CD14-positive monocyte (primary cell): ENCODE results near the gene SLC9A9. TPM values are rescaled to one million over a fixed set of nuclear protein-coding genes. Genes with fewer than 3 reads are reported as not detected.

Source experiments
- DNase-seq, 3 donors: peaks; one replicate each; pipeline ENCODE4 v3.0.0-alpha.2; 2011 to 2022
- H2AFZ ChIP-seq: 2 replicates; pipeline ENCODE4 v1.6.0; 2012; ENCODE audit warnings: mild to moderate bottlenecking, low read depth, low read length, inconsistent platforms; ENCODE audit not compliant: insufficient read depth, poor library complexity, severe bottlenecking
- H3K27ac ChIP-seq, 2 donors: 1 replicate in 1 of 2; 2 replicates in 1 of 2; pipeline ENCODE4 v1.5.1; 2012 to 2013; ENCODE audit warnings: low read length in 2 of 2, control low read depth in 1 of 2, inconsistent platforms in 1 of 2, low read depth in 1 of 2, mild to moderate bottlenecking in 1 of 2
- H3K27me3 ChIP-seq, 2 donors: one replicate each; pipeline versions ENCODE4 v1.6.0 to v1.6.1; 2011 to 2013; ENCODE audit warnings: low read length in 2 of 2; ENCODE audit not compliant: control insufficient read depth in 2 of 2, insufficient read depth in 2 of 2
- H3K36me3 ChIP-seq, 2 donors: replicated peaks in 1 of 2; 1 replicate in 1 of 2; 2 replicates in 1 of 2; pipeline versions ENCODE4 v1.5.1 to v1.6.1; 2012 to 2013; ENCODE audit warnings: low read length in 2 of 2, control low read depth in 1 of 2, inconsistent platforms in 1 of 2, mild to moderate bottlenecking in 1 of 2; ENCODE audit not compliant: insufficient read depth in 2 of 2, control insufficient read depth in 1 of 2
- H3K4me1 ChIP-seq, 2 donors: 1 replicate in 1 of 2; 2 replicates in 1 of 2; pipeline versions ENCODE4 v1.5.1 to v1.6.1; 2012 to 2013; ENCODE audit warnings: low read length in 2 of 2, control low read depth in 1 of 2, inconsistent platforms in 1 of 2, mild to moderate bottlenecking in 1 of 2, moderate library complexity in 1 of 2; ENCODE audit not compliant: insufficient read depth in 2 of 2, control insufficient read depth in 1 of 2
- H3K4me2 ChIP-seq: replicated peaks from 2 replicates; pipeline ENCODE3; 2012; ENCODE audit warnings: low read length, moderate library complexity, mild to moderate bottlenecking; ENCODE audit not compliant: poor library complexity, severe bottlenecking; ENCODE audit errors: extremely low read depth
- H3K4me3 ChIP-seq, 3 experiments: fragments of 200-600 bp in 1 of 3; sonication (generic) in 1 of 3; replicated peaks in 1 of 3; 1 replicate in 2 of 3; 2 replicates in 1 of 3; pipeline ENCODE4 v1.5.1; 2011 to 2013; ENCODE audit warnings: low read length in 3 of 3, mild to moderate bottlenecking in 3 of 3, control low read depth in 2 of 3, low read depth in 2 of 3, inconsistent platforms in 1 of 3, moderate library complexity in 1 of 3
- H3K79me2 ChIP-seq: 2 replicates; pipeline ENCODE4 v1.6.0; 2012; ENCODE audit warnings: mild to moderate bottlenecking, control low read depth, inconsistent platforms, low read length, moderate library complexity; ENCODE audit not compliant: insufficient read depth
- H3K9ac ChIP-seq: 2 replicates; pipeline ENCODE4 v1.6.0; 2017; ENCODE audit warnings: low read length, mild to moderate bottlenecking; ENCODE audit not compliant: insufficient read depth, poor library complexity, severe bottlenecking
- H3K9me3 ChIP-seq, 2 donors: replicated peaks in 1 of 2; 1 replicate in 1 of 2; 2 replicates in 1 of 2; pipeline versions ENCODE4 v1.5.1 to v1.6.1; 2012 to 2013; ENCODE audit warnings: low read length in 2 of 2, control low read depth in 1 of 2; ENCODE audit not compliant: control insufficient read depth in 1 of 2, insufficient read depth in 1 of 2
- H4K20me1 ChIP-seq: 2 replicates; pipeline ENCODE4 v1.6.0; 2012; ENCODE audit warnings: mild to moderate bottlenecking, low read length, control low read depth, moderate library complexity; ENCODE audit not compliant: insufficient read depth
- H3K27ac Mint-ChIP-seq, 7 donors: one replicate each; pipeline ENCODE4 v1.8.0; 2020; ENCODE audit warnings: mild to moderate bottlenecking in 7 of 7, mixed read lengths in 7 of 7, moderate library complexity in 6 of 7, inconsistent platforms in 2 of 7
- H3K27me3 Mint-ChIP-seq, 3 donors: one replicate each; pipeline ENCODE4 v1.8.0; 2021 to 2022; ENCODE audit warnings: low read depth in 3 of 3, mild to moderate bottlenecking in 3 of 3, mixed read lengths in 3 of 3, moderate library complexity in 3 of 3, inconsistent platforms in 1 of 3
- H3K36me3 Mint-ChIP-seq, 2 donors: one replicate each; pipeline ENCODE4 v1.8.0; 2020; ENCODE audit warnings: mixed read lengths in 2 of 2, inconsistent platforms in 1 of 2, mild to moderate bottlenecking in 1 of 2
- H3K4me1 Mint-ChIP-seq: one replicate; pipeline ENCODE4 v1.8.0; 2020; ENCODE audit warnings: mild to moderate bottlenecking, mixed read lengths
- H3K4me3 Mint-ChIP-seq, 2 donors: one replicate each; pipeline ENCODE4 v1.8.0; 2020; ENCODE audit warnings: mild to moderate bottlenecking in 2 of 2, mixed read lengths in 2 of 2, moderate library complexity in 1 of 2
- H3K9me3 Mint-ChIP-seq, 7 donors: one replicate each; pipeline ENCODE4 v1.8.0; 2020 to 2022; ENCODE audit warnings: mixed read lengths in 7 of 7, mild to moderate bottlenecking in 6 of 7, moderate library complexity in 6 of 7, inconsistent platforms in 2 of 7
- WGBS: methylation state at CpG from one replicate; pipeline ENCODE4 v1.1.5; 2013; ENCODE audit warnings: missing lambda C conversion rate; ENCODE audit not compliant: insufficient coverage; 5-methylcytosine and 5-hydroxymethylcytosine counted together
- intact Hi-C, 2 donors: fragments of 100-400 bp; cut with micrococcal nuclease; formaldehyde crosslinking; loops; one replicate each; pipeline versions ENCODE4 v1.15.0 to v1.15.1; 2023
- polyA plus RNA-seq, 3 donors: library from polyadenylated mRNA; depleted of rRNA in 1 of 3; unstranded in 2 of 3; stranded (reverse) in 1 of 3; fragments of 300-500 nt in 2 of 3; fragments of >200 nt in 1 of 3; fragmentation: Illumina TruSeq in 2 of 3; gene quantifications; 1 replicate in 2 of 3; 2 replicates in 1 of 3; pipeline ENCODE4 v1.2.3, GENCODE V29; 2012 to 2021
- TF ChIP-seq, protein P1 (sequence below): fragments of 200-600 bp; IDR thresholded peaks from one replicate; pipeline ENCODE4 v1.8.0; 2022; ENCODE audit warnings: antibody characterized with exemption, mild to moderate bottlenecking

SLC9A9 gene
- polyA plus RNA-seq, 3 donors, result 14.1 to 32.8 (median 27.0) TPM

DNA sequence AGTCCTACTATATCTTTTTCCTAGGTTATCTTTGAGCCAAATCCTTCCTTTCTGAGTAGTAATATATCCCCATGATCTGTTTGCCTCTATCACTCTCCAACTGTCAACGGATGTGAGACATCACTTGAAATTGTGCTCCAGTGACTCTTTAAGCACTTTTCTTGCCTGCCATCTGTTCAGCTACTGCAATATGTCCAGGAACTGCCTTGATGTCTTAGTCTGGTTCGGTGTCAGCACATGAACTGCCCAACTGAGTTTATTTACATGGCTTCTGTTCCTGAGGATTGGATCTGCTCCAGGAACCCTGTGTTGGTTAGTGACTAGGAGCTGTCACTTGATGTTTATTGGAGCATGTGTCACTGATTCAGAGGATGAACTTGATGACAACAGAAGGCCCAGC lies 116.5 kb downstream of the SLC9A9 start:
- Histone ChIP-seq H3K27me3 (no peaks in the 10 kb centered on the region), H2AFZ (no peak overlapping the region), H4K20me1 (peaks cover under 1% of the 10 kb centered on the region), H3K36me3 (peaks cover 0 to 7% of the 10 kb centered on the region in 2 donors), H3K79me2 (no peaks in the 10 kb centered on the region), H3K27ac (no peak overlapping the region), H3K4me1 (no peaks in the 10 kb centered on the region), H3K4me2 (no peak overlapping the region), H3K9ac (no peak overlapping the region), H3K4me3 (no peak overlapping the region), H3K9me3 (no peaks in the 10 kb centered on the region)
- H3K9me3 Mint-ChIP-seq, result peaks cover 0 to 2% (median 0%) of the 10 kb centered on the region in 7 donors
- H3K27ac Mint-ChIP-seq, result no peak overlapping the region
- DNase-seq, result no peak
- TF ChIP-seq, protein P1, sequence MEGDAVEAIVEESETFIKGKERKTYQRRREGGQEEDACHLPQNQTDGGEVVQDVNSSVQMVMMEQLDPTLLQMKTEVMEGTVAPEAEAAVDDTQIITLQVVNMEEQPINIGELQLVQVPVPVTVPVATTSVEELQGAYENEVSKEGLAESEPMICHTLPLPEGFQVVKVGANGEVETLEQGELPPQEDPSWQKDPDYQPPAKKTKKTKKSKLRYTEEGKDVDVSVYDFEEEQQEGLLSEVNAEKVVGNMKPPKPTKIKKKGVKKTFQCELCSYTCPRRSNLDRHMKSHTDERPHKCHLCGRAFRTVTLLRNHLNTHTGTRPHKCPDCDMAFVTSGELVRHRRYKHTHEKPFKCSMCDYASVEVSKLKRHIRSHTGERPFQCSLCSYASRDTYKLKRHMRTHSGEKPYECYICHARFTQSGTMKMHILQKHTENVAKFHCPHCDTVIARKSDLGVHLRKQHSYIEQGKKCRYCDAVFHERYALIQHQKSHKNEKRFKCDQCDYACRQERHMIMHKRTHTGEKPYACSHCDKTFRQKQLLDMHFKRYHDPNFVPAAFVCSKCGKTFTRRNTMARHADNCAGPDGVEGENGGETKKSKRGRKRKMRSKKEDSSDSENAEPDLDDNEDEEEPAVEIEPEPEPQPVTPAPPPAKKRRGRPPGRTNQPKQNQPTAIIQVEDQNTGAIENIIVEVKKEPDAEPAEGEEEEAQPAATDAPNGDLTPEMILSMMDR, result no peak
- WGBS, result 100% methylated on average over 1 of the region's 2 CpGs
- no peak overlapping the region for H3K4me3 Mint-ChIP-seq
- no peaks in the 10 kb centered on the region for H3K4me1 Mint-ChIP-seq
- peaks cover 0 to 3% (median 0%) of the 10 kb centered on the region in 3 donors for H3K27me3 Mint-ChIP-seq
- intact Hi-C loops, result no loop called here
- peaks cover 13 to 15% of the 10 kb centered on the region in 2 donors for H3K36me3 Mint-ChIP-seq

DNA sequence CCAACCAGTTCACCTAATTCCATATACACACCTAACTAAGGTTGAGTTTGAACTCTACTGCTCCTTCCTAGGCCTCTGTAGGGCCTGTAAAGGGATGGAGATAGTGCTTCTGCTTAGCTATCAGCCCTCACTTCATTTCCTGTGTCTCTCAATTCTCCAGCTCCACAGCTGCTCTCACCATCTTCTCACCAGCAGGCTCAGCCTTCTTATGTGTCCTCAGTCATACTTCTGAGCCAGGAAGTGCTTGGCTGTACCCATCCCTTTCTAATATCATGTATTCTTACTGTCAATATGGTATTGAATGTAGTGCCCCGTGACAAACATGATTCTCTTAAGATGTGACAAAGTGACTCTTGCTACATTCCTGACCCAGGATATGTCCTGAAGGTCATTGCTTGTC lies 116.9 kb downstream of the SLC9A9 start:
- DNase-seq, result no peak
- intact Hi-C loops, result no loop called here
- no peak overlapping the region for H3K4me3 ChIP-seq
- peaks cover 0 to 7% of the 10 kb centered on the region in 2 donors for H3K36me3 ChIP-seq
- H3K4me2 ChIP-seq, result no peak overlapping the region
- Mint-ChIP-seq H3K4me3 (no peak overlapping the region), H3K27me3 (peaks cover 0 to 3% (median 0%) of the 10 kb centered on the region in 3 donors), H3K9me3 (peaks cover 0 to 2% (median 0%) of the 10 kb centered on the region in 7 donors), H3K36me3 (peaks cover 13 to 15% of the 10 kb centered on the region in 2 donors), H3K27ac (no peak overlapping the region), H3K4me1 (no peaks in the 10 kb centered on the region)
- peaks cover 5% of the 10 kb centered on the region for H4K20me1 ChIP-seq
- no peaks in the 10 kb centered on the region for H3K27me3 ChIP-seq
- H3K4me1 ChIP-seq, result no peaks in the 10 kb centered on the region
- H3K9me3 ChIP-seq, result no peaks in the 10 kb centered on the region
- no peak overlapping the region for H3K9ac ChIP-seq
- H2AFZ ChIP-seq, result no peak overlapping the region
- H3K79me2 ChIP-seq, result no peaks in the 10 kb centered on the region
- no CpG with 5 or more reads among the region's 1 CpG for WGBS
- H3K27ac ChIP-seq, result no peak overlapping the region
- TF ChIP-seq, protein P1, result no peak
